HG02798 (cell line): ENCODE results near the gene PDLIM5.

Experiments
- ATAC-seq: cut with Tn5 transposase; IDR thresholded peaks from one replicate; pipeline ENCODE4 v1.9.1; 2021; ENCODE audit warnings: mild to moderate bottlenecking; ENCODE audit not compliant: unreplicated experiment, poor library complexity

The PDLIM5 gene

GRCh38 chr4:94419956-94420355, 31.8 kb upstream of the PDLIM5 start:
- no peak for ATAC-seq

- no peak for ATAC-seq
Measured at GRCh38 chr4:94420356-94420755, 31.4 kb upstream of the PDLIM5 start.

GRCh38 chr4:94426783-94427182, 25.0 kb upstream of the PDLIM5 start:
- no peak for ATAC-seq

- no peak for ATAC-seq
Measured at GRCh38 chr4:94428884-94429283, 22.9 kb upstream of the PDLIM5 start.

- no peak for ATAC-seq
Measured at GRCh38 chr4:94430406-94430805, 21.3 kb upstream of the PDLIM5 start.

- no peak for ATAC-seq
Measured at GRCh38 chr4:94431388-94431787, 20.4 kb upstream of the PDLIM5 start.

GRCh38 chr4:94434505-94434904, 17.2 kb upstream of the PDLIM5 start:
- no peak for ATAC-seq

- no peak for ATAC-seq
Measured at GRCh38 chr4:94435874-94436273, 15.9 kb upstream of the PDLIM5 start.

GRCh38 chr4:94436512-94436911, 15.2 kb upstream of the PDLIM5 start:
- no peak for ATAC-seq

- no peak for ATAC-seq
Measured at GRCh38 chr4:94439606-94440005, 12.1 kb upstream of the PDLIM5 start.

GRCh38 chr4:94441838-94442237, 9.9 kb upstream of the PDLIM5 start:
- no peak for ATAC-seq

- no peak for ATAC-seq
Measured at GRCh38 chr4:94442251-94442650, 9.5 kb upstream of the PDLIM5 start.

GRCh38 chr4:94446386-94446785, 5.4 kb upstream of the PDLIM5 start:
- no peak for ATAC-seq

GRCh38 chr4:94447754-94448411, 3.9 kb upstream of the PDLIM5 start:
- ATAC-seq: no peak

- ATAC-seq: no peak
Measured at GRCh38 chr4:94448815-94449375, 2.8 kb upstream of the PDLIM5 start.

- no peak for ATAC-seq
Measured at GRCh38 chr4:94451051-94451694, 569 bp upstream of the PDLIM5 start.

- ATAC-seq: peak; percentile 17
Measured at GRCh38 chr4:94452476-94453371, 982 bp downstream of the PDLIM5 start.

- ATAC-seq: no peak
Measured at GRCh38 chr4:94453391-94453963, 1.7 kb downstream of the PDLIM5 start.

- ATAC-seq: no peak
Measured at GRCh38 chr4:94454405-94454804, 2.7 kb downstream of the PDLIM5 start.

- no peak for ATAC-seq
Measured at GRCh38 chr4:94455081-94455480, 3.3 kb downstream of the PDLIM5 start.

- no peak for ATAC-seq
Measured at GRCh38 chr4:94457692-94458106, 6.0 kb downstream of the PDLIM5 start.
